K562 (cell line): ENCODE measurements around the gene PPARG. TPM values are rescaled to one million over a fixed set of nuclear protein-coding genes. Genes with fewer than 3 reads are reported as not detected.

Experiments used
- ATAC-seq: fragments of 200-7000 bp; cut with Tn5 transposase; 3 replicates; pipeline ENCODE4 v1.9.1; 2020; ENCODE audit warnings: moderate library complexity
- BruUV-seq: library from RNA; stranded (reverse); fragments of 400-500 nt; replicated peaks from 2 replicates; lab custom pipeline; 2021; lab: Mats Ljungman, UMichigan
- CTCF ChIA-PET: fragments of 300-600 bp; formaldehyde crosslinking; extraction: SDS; loops from one replicate; lab custom pipeline; 2021; ENCODE audit warnings: low intra/inter-chr PET ratio; lab: Yijun Ruan, JAX
- POLR2A ChIA-PET: fragments of 300-600, 350-650 bp; sonication (Branson Sonifier 250); formaldehyde crosslinking; extraction: SDS; loops from one replicate; lab custom pipeline; 2021; ENCODE audit warnings: antibody characterized with exemption, inconsistent platforms; lab: Yijun Ruan, JAX
- DNase-seq, 4 experiments: peaks; one replicate each; pipeline versions ENCODE4 v3.0.0 to v3.0.0-alpha.2; 2011 to 2018; ENCODE audit warnings: low spot score in 3 of 4, mixed read lengths in 3 of 4; ENCODE audit errors: extremely low read depth in 1 of 4
- FAIRE-seq: peaks from 2 replicates; lab custom pipeline; 2011; peaks lifted over from hg19 to GRCh38; lab: Jason Lieb, UNC
- H2AFZ ChIP-seq: 2 replicates; pipeline ENCODE4 v1.6.0; 2011; ENCODE audit warnings: low read depth, low read length, control low read depth, inconsistent platforms
- H3K27ac ChIP-seq: fragments of 200-600 bp; 3 replicates; pipeline ENCODE4 v1.8.0; 2011; ENCODE audit warnings: low read depth, mild to moderate bottlenecking, control low read depth, inconsistent platforms, low read length, moderate library complexity, mixed read lengths; ENCODE audit errors: extremely low read depth
- H3K27me3 ChIP-seq, 2 experiments: fragments of 300-600 bp in 1 of 2; 2 replicates in 1 of 2; 3 replicates in 1 of 2; pipeline versions ENCODE4 v1.6.0 to v1.8.0; 2011; ENCODE audit warnings: inconsistent platforms in 2 of 2, low read length in 2 of 2, mild to moderate bottlenecking in 1 of 2, mixed read lengths in 1 of 2, moderate library complexity in 1 of 2; ENCODE audit not compliant: control insufficient read depth in 2 of 2, insufficient read depth in 2 of 2
- H3K36me3 ChIP-seq: fragments of 300-600 bp; 3 replicates; pipeline ENCODE4 v1.8.0; 2011; ENCODE audit warnings: mild to moderate bottlenecking, low read length, inconsistent platforms; ENCODE audit not compliant: control insufficient read depth, insufficient read depth
- H3K4me1 ChIP-seq, 2 experiments: fragments of 200-600 bp in 1 of 2; replicated peaks in 1 of 2; 2 replicates in 1 of 2; 3 replicates in 1 of 2; pipeline versions ENCODE4 v1.5.1 to v1.8.0; 2011; ENCODE audit warnings: inconsistent platforms in 2 of 2, low read length in 2 of 2, mild to moderate bottlenecking in 1 of 2, mixed read lengths in 1 of 2, moderate library complexity in 1 of 2; ENCODE audit not compliant: control insufficient read depth in 2 of 2, insufficient read depth in 2 of 2
- H3K4me2 ChIP-seq: 2 replicates; pipeline ENCODE4 v1.6.1; 2011; ENCODE audit warnings: low read length, control low read depth, inconsistent platforms, mixed read lengths; ENCODE audit not compliant: insufficient read depth
- H3K4me3 ChIP-seq: fragments of 200-600 bp; sonication (generic), shearing (Covaris generic); 2 replicates; pipeline ENCODE4 v1.5.1; 2016; ENCODE audit warnings: control low read depth, inconsistent platforms
- H3K79me2 ChIP-seq: fragments of 200-600 bp; 3 replicates; pipeline ENCODE4 v1.8.0; 2011; ENCODE audit warnings: low read length, inconsistent platforms; ENCODE audit not compliant: control insufficient read depth, insufficient read depth
- H3K9ac ChIP-seq, 2 experiments: 2 replicates each; pipeline versions ENCODE4 v1.6.0 to v1.6.1; 2011; ENCODE audit warnings: low read depth in 2 of 2, low read length in 2 of 2, control low read depth in 1 of 2, inconsistent platforms in 1 of 2, mild to moderate bottlenecking in 1 of 2, mixed read lengths in 1 of 2; ENCODE audit not compliant: insufficient read depth in 1 of 2
- H3K9me1 ChIP-seq: one replicate; pipeline ENCODE4 v1.6.0; 2011; ENCODE audit warnings: inconsistent platforms, mild to moderate bottlenecking, low read length, moderate library complexity; ENCODE audit not compliant: control insufficient read depth, insufficient read depth
- H3K9me3 ChIP-seq: replicated peaks from 2 replicates; pipeline ENCODE4 v1.5.1; 2011; ENCODE audit warnings: low read depth, low read length, inconsistent platforms; ENCODE audit not compliant: control insufficient read depth, insufficient read depth
- H4K20me1 ChIP-seq: replicated peaks from 2 replicates; pipeline ENCODE4 v1.6.1; 2011; ENCODE audit warnings: low read length, inconsistent platforms, mixed read lengths; ENCODE audit not compliant: control insufficient read depth, insufficient read depth
- CBX2 ChIP-seq: fragments of 200-600 bp; sonication (generic); IDR thresholded peaks from one replicate; pipeline ENCODE4 v1.6.1; 2012; ENCODE audit warnings: mild to moderate bottlenecking, low read length, inconsistent platforms; ENCODE audit not compliant: insufficient read depth, poor library complexity, severe bottlenecking
- KAT2B ChIP-seq: IDR thresholded peaks from one replicate; pipeline ENCODE4 v1.6.1; 2012; ENCODE audit warnings: low read depth, mild to moderate bottlenecking, control low read depth, inconsistent platforms, low read length, moderate library complexity
- WGBS: fragments of 100-300 bp; shearing (Covaris generic); methylation state at CpG from one replicate; pipeline ENCODE4 v1.1.6; 2016; ENCODE audit warnings: low coverage, mixed read lengths; ENCODE audit not compliant: insufficient coverage; ENCODE audit errors: missing lambda C conversion rate; 5-methylcytosine and 5-hydroxymethylcytosine counted together
- in situ Hi-C: fragments of 300-500 bp; cut with MboI; formaldehyde crosslinking; loops from 4 replicates; pipeline ENCODE4 v1.15.0; 2018; ENCODE audit warnings: inconsistent platforms, mixed read lengths
- intact Hi-C: fragments of 100-400 bp; cut with micrococcal nuclease; formaldehyde crosslinking; loops from 2 replicates; pipeline ENCODE4 v1.14.2; 2022
- polyA plus RNA-seq, 8 experiments: library from polyadenylated mRNA; depleted of rRNA in 4 of 8; stranded (reverse) in 5 of 8; unstranded in 3 of 8; fragments of >200 nt; fragmentation: Nextera tagmentation in 2 of 8; fragmentation: Illumina TruSeq in 1 of 8; extraction: Ambion mirVana in 2 of 8; extraction: Trizol in 1 of 8; gene quantifications; 2 replicates each; pipeline versions ENCODE4 v1.2.1 to v1.2.3, GENCODE V29; 2011 to 2014; ENCODE audit warnings: inconsistent platforms in 1 of 8, missing spikeins in 1 of 8
- total RNA-seq, 7 experiments: library from RNA; depleted of rRNA in 6 of 7; stranded (reverse); fragments of >200 nt in 6 of 7; fragmentation: Illumina TruSeq in 2 of 7; extraction: Trizol in 2 of 7; gene quantifications; 2 replicates each; pipeline versions ENCODE4 v1.2.1 to v1.2.3, GENCODE V29; 2011 to 2021; ENCODE audit warnings: low replicate concordance in 1 of 7
- TF ChIP-seq, protein P1 (sequence below): fragments of 200-800 bp; sonication (Bioruptor generic); IDR thresholded peaks from 2 replicates; pipeline ENCODE4 v1.6.1; 2016; ENCODE audit warnings: missing genetic modification characterization, missing compliant biosample characterization

The PPARG gene
- total and polyA plus RNA-seq, 9 of the 15 experiments (the other 6 are each of a cell fraction or from before 2014, with no cell fraction given), result not detected

- ATAC-seq (no peak), FAIRE-seq (no peak)
- 0% methylated on average over 5 of the region's 5 CpGs for WGBS
- no peak overlapping the region for H3K9ac ChIP-seq
- intact Hi-C loops, result no loop called here
- TF ChIP-seq, protein P1, sequence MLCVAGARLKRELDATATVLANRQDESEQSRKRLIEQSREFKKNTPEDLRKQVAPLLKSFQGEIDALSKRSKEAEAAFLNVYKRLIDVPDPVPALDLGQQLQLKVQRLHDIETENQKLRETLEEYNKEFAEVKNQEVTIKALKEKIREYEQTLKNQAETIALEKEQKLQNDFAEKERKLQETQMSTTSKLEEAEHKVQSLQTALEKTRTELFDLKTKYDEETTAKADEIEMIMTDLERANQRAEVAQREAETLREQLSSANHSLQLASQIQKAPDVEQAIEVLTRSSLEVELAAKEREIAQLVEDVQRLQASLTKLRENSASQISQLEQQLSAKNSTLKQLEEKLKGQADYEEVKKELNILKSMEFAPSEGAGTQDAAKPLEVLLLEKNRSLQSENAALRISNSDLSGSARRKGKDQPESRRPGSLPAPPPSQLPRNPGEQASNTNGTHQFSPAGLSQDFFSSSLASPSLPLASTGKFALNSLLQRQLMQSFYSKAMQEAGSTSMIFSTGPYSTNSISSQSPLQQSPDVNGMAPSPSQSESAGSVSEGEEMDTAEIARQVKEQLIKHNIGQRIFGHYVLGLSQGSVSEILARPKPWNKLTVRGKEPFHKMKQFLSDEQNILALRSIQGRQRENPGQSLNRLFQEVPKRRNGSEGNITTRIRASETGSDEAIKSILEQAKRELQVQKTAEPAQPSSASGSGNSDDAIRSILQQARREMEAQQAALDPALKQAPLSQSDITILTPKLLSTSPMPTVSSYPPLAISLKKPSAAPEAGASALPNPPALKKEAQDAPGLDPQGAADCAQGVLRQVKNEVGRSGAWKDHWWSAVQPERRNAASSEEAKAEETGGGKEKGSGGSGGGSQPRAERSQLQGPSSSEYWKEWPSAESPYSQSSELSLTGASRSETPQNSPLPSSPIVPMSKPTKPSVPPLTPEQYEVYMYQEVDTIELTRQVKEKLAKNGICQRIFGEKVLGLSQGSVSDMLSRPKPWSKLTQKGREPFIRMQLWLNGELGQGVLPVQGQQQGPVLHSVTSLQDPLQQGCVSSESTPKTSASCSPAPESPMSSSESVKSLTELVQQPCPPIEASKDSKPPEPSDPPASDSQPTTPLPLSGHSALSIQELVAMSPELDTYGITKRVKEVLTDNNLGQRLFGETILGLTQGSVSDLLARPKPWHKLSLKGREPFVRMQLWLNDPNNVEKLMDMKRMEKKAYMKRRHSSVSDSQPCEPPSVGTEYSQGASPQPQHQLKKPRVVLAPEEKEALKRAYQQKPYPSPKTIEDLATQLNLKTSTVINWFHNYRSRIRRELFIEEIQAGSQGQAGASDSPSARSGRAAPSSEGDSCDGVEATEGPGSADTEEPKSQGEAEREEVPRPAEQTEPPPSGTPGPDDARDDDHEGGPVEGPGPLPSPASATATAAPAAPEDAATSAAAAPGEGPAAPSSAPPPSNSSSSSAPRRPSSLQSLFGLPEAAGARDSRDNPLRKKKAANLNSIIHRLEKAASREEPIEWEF (CRISPR knock-in tag), result no peak
- TF ChIP-seq CBX2 (no peak), KAT2B (no peak)
- TF ChIP-seq, all 486 proteins: peak for 0
- BruUV-seq, result no TSS peak
- no peaks in the 10 kb centered on the region for H4K20me1 ChIP-seq
- in situ Hi-C loops, result no loop called here
- H3K9me1 ChIP-seq, result no peaks in the 10 kb centered on the region
- no peak overlapping the region for H2AFZ ChIP-seq
- no peaks in the 10 kb centered on the region for H3K4me1 ChIP-seq
- DNase-seq, result no peak
- no peaks in the 10 kb centered on the region for H3K9me3 ChIP-seq
- no peak overlapping the region for H3K27ac ChIP-seq
- no peaks in the 10 kb centered on the region for H3K79me2 ChIP-seq
- ChIA-PET CTCF (no interaction called here), POLR2A (no interaction called here)
- H3K4me2 ChIP-seq, result no peak overlapping the region
- H3K4me3 ChIP-seq, result no peak overlapping the region
- H3K36me3 ChIP-seq, result no peaks in the 10 kb centered on the region
- H3K27me3 ChIP-seq, result peaks cover 0 to 3% of the 10 kb centered on the region in 2 experiments
Measured at GRCh38 chr3:12317914-12318313, 29.0 kb downstream of the PPARG start.
